HG03095 (cell line): ENCODE results near the gene POLH.

Source experiments
- ATAC-seq: cut with Tn5 transposase; IDR thresholded peaks from one replicate; pipeline ENCODE4 v1.9.1; 2021; ENCODE audit warnings: moderate library complexity; ENCODE audit not compliant: unreplicated experiment

POLH gene

DNA sequence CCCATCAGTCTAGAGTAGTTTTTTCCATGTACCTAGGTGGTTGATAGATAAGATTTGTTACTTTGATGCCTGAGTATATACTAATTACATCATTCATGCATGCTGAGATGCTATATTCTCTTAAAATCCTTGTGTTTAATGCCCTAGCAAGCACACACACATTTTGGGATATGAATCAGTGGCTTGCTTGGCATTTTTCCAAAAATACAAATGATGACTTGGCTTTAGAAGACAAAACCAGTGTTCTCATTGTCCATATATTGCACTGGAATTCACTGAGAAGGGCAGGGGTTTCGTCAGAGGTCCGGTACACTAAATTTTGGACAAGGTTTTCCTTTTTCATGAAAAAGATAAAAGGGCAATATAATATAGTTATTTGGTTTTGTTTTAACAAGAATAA lies 28.2 kb downstream of the POLH start:
- no peak for ATAC-seq

DNA sequence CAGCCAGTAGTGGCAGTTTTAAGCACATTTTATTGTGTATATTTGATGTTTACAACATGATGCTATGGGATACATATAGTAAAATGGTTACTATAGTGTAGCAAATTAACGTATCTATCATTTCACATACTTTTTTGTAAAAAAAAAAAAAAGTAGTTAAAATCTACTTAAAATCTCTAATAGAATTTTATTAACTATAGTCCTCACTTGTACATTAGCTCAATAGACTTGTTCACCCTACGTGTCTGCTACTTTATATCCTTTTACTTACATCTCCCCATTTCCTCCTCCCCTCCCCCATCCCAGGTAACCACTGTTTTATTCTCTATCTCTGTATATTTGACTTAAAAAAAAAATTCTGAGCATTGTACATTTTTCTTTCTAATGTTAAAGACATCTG lies 30.0 kb downstream of the POLH start:
- no peak for ATAC-seq

DNA sequence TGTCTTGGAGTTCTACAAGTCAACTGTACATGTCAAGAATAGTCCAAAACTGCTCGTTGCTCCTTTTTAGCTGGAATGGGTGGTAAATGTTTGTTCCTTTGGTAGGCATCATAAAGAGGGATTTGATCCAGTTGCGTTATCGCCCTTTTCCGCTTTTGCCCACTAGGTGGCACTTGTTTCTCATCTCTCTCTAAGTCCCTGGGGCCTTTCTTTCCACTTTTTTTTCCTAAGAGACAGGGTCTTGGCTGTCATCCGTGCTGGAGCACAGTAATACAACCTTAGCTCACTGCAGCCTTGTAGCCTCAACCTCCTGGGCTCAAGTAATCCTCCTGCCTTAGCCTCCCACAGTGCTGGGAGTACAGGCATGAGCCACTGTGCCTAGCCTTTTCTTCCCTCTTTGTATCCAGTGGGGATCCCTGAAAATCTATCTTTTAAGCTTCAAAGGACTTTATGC lies 32.4 kb downstream of the POLH start:
- ATAC-seq, result no peak

DNA sequence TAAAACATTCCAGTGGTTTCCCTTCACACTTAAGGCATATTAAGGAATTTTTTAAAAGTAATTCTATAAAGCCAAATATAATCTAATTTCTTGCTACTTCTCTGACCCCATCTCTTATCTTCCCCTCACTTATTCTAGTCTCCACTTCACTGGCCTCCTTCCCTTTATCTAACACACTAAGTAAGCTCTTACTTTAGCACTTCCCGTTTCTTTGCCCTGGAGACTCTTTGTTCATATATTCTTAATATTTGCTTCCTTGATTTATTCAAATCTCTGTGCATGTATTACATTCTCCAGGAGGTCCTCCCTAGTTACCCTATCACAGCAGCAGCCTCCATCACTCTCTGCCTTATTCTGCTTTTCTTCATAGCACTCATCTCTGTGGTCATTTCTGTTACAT lies 32.8 kb downstream of the POLH start:
- no peak for ATAC-seq

DNA sequence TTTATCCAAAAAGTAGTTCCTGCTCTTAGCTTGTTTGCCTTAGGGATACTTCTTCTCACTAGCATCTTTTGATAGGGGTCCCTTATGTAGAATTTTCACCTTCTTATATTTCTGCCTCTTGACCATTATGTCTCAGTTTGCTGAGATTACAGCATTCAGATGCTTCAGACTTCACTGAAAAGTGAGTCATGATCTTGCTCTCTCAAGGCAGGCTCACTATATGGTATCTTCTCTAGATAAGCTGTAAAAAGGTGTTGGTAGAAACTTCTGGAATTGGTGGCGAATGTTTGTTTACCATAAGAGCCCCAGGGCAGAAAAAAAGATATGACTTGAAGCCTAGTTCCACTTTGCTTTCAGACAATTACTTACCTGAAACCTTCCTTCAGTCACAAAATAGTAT lies 33.4 kb downstream of the POLH start:
- no peak for ATAC-seq

DNA sequence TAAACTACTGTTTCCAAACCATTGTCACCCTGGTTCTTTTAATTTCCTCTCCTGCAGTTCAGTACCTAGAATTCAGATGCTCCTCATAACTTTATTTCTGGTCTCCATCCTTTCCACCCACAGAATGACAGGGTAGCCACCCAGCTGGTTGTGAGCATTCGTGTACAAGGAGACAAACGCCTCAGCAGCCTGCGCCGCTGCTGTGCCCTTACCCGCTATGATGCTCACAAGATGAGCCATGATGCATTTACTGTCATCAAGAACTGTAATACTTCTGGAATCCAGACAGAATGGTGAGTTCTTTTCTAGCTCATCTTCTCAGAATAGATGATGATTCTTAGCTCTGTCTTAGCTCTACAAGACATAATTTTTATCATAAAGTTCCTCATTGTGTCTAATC lies 34.4 kb downstream of the POLH start:
- no peak for ATAC-seq

DNA sequence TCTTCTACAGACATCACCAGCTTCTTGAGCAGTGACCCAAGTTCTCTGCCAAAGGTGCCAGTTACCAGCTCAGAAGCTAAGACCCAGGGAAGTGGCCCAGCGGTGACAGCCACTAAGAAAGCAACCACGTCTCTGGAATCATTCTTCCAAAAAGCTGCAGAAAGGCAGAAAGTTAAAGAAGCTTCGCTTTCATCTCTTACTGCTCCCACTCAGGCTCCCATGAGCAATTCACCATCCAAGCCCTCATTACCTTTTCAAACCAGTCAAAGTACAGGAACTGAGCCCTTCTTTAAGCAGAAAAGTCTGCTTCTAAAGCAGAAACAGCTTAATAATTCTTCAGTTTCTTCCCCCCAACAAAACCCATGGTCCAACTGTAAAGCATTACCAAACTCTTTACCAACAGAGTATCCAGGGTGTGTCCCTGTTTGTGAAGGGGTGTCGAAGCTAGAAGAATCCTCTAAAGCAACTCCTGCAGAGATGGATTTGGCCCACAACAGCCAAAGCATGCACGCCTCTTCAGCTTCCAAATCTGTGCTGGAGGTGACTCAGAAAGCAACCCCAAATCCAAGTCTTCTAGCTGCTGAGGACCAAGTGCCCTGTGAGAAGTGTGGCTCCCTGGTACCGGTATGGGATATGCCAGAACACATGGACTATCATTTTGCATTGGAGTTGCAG lies 37.9 kb downstream of the POLH start:
- no peak for ATAC-seq

DNA sequence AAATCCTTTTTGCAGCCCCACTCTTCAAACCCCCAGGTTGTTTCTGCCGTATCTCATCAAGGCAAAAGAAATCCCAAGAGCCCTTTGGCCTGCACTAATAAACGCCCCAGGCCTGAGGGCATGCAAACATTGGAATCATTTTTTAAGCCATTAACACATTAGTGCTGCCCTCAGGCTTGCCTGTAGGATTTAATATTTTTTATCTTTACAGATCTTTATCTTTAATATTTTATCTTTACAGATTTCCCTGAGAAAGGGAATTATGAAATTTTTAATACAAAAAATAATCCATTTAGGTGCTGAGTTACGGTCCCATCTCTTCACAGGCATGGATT lies 38.4 kb downstream of the POLH start:
- no peak for ATAC-seq

DNA sequence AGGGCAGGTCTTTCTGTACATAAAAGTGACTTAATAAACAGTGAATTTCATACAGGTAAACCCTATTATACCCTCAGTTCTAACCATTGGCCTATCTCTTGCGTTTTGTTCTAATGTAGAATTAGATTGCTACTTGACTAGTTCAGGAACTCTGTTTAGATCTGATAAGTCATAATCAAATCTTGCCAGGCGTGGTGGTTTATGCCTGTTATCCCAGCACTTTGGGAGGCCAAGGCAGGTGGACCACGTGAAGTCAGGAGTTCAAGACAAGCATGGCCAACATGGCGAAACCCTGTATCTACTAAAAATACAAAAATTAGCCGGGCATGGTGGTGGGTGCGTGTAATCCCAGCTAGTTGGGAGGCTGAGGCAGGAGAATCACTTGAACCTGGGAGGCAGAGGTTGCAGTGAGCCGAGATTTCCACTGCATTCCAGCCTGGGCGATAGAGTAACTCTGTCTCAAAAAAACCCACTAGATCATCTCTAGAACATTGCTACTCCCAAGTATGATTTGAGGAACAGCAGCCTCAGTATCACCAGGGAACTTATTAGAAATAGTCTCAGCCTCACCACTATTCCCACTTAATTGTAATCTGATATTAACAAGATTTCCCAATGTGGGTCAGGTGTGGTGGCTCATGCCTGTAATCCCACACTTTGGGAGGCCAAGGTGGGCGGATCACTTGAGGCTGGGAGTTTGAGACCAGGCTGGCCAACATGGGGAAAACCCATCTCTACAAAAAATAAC lies 40.9 kb downstream of the POLH start:
- no peak for ATAC-seq

DNA sequence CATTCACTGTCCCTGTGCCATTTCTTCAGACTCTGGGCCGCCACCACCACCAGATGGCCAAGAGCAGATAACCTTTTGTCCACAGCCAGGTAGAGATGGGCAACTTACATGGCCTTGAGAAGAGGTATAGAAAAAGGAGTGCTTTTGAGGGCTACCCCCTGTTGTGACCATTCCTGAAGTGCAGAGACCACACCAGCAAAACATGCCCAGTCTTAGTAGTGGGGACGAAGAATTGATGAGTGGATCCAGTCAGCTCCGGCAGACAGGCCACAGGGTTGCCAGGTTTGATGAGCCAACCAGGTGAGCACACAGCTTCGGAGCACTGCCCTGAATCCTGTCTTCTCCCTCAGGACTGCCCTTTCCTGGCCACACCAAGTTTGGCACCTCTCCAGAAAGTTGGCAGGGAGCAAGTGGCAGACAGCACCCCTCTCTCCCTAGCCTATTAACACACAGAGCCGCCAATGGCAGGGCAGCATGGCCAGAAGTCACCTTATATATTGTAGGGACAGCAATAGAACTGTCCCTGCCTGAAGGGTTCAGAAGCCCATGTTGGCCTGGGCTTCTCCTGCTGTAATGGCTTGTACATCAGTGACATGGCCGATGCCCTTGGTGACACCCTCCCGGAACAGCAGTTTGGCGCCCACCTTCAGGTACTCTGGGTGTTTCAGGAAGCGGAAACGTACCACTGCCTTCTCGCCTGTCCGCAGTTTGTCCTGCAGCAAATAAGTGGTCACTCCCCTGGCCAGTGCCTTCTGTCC lies 45.3 kb downstream of the POLH start:
- no peak for ATAC-seq

DNA sequence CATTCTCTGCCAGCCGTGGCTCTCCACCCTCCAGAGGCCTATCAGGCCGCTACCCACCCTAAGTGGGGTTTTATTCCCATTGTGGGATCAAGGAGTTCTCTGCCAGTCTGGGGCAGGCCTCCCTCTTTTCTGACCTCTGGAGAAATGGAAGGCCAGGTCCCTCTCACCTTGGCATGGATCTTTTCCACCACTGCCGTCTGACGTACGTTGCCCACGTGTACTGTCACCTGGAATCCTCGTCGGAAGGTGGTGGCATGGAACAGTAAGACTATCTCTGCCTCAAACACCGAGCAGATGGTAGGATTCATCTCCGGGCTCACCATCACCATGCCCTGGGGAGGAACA lies 45.8 kb downstream of the POLH start:
- no peak for ATAC-seq

DNA sequence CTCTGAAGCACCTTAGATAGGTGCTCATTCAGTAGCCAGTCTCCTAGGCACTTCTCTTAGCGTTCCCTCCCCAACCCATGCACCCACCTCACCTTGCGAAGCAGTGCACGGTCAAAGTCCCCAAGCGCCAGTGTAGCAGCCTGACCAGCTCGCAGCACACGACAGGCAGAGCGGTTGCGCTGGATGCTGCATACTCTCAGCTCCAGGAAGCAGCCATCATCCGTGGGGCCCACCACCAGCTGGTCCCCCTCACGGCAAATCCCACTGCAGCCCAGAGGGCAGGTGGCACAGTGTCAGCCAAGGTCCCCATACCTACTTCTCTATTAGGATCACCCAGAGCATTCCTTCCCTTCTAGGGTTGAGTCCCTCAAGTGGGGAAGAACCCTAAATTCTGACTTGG lies 46.6 kb downstream of the POLH start:
- no peak for ATAC-seq

DNA sequence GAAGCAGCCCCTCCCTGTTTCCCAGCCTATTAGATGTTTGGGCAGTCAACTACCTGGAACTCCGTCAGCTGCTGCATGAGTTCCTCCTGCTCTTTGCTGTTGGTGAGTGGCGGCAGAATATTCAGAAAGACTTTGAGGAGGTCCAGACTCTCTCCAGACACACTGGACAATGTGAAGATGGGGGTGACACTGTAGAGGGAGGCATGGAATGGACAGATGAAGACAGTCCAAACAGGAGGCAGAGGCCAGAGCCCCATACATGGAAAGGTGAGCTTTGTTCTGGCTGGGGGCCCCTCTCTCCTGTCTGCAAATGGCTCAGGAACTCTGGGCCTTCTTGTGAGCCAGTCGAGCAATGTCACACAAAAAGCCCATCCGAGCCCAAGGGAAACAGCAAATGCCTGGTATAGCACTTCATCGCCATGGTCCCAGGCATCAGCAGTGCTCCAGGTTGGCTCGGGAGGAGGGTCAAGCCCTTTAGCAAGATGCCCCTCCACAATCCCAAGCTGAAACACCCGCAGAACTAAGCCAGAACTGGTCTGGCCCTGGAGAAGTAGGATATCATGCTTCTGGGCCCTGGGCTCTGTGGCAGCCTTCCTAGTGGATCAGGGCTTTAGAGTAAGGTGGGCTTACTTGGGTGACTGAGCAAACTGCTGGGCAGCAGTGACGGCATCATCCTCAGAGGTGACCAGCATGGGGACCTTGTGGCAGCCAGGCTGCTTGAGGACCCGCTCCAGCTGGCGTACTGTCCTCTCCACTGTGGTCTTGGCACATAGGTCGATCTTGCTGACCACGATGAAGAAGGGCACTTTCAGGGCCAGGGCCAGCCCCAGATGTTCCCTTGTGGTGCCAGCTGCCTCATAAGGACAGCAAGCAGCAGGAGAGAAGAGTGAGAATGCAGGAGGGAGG lies 48.1 kb downstream of the POLH start:
- ATAC-seq, result no peak

DNA sequence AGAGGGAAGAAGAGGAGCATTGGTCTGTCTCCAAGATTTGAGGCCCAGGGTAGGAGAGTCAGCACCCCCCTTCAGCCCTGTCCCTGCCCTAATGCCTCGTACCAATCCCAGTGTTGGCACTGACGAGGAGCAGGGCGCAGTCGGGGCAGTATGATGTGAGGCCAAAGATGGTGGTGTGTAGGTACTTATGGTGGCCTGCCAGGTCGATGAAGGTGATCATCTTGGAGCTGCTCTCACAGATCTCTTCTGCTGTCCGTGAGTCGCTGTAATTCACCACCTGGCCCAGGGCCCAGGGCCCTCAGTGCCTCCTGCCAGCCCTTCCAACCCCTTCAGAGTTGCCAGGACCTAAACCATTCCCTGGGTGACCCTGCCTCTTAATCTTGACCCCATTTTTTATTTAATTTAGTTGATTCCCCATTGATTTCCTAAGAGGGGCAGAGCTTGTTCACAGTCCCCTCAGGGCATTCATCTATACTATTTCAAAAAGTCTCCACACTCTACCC lies 48.9 kb downstream of the POLH start:
- ATAC-seq, result no peak

DNA sequence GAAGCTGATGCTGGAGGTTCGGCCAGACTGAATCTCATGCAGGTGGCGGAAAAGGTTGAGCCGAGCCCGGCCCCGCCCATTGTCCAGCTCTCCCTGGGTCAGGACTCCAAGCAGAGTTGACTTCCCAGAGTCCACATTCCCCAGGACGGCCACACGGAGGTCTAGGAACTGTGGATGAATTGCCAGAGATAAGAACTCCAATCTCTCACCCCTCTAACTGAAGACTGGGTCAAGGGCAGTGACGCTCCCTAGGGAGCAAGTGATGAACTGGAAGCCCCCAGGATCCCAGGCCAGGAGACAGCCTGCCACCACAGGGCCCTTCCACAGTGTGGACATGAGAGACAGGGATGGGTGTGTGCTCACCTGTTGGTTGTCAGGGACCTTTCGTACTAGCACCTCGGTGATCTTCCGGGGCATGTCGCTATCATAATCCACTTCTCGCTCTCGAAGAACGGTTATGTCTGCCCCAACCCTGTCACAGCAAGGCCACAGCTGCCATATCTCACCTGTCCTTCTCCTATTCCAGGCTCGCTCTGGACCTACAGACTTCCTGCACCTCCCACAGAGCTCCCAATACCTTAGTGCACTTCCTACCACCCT lies 49.5 kb downstream of the POLH start:
- ATAC-seq, result no peak

DNA sequence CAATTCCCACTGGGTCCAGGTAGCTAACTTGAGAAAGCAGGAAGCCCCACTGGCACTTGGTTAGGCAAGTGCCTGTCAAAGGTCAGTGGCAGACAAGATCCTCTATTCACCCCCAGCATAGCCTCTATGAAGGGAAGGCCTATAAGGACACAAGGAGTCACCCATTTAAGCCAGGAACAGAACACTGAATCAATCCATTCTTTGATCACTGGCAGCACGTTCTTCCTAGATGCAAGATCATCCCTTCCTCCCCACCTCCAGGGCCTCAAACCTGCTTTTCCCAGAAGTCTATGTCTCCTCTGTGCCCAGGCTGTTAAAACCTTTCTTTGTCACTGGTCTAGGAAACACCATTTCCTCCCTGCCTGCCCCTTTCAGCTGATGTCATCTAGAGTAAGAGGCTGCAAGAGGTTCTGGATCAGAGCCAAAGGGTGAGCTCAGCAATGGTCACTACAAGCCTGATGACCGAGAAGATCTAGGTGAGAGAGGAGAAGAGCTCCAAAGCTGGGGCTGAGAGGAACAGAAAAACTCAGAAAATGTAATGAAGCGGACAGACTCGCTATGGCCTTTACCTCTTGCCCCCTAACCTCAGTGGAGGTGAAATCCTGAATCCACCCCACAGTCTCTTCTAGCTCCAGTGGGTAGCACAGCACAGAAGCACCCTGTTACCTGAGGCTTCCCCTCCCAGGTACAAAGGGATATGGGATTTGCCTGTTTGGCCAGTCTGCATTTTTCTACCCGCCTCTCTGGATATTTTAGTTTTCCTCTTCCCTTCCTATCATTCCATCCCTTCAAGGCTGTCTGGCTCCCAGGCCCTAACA lies 51.2 kb downstream of the POLH start:
- ATAC-seq, result no peak

DNA sequence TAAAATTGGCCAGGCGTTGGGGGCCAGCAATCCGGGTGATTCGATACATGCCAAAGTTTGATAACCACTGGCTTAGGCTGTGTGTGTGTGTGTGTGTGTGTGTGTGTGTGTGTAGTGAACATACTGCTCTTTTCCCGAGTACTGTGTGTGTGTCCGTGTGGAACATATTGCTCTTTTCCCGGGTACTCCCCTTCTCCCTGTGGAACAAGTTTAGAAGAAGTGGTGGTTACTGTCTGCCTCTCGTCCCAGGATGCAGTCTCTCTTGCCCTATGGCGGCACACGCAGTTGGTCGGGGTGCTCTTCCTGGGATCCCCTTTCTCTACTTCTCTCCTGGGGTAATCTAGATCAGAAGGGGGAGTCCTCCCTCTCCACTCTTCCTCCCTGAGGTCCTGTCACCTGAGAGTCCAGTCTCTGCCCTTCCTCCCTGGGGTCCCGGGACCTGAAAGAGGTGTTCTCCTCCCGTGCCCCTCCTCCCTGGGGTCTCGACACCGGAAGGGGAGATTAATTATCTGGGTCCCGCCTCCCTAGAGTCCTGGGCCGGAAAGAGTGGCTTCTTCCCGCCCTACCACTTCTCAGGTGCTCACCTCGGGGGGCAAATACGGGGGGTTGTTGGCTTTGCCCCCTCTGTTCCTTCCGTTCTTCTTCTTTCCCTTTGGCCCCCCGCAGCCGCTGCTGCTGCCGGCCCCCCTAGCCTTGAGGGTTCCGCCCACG lies 52.6 kb downstream of the POLH start:
- no peak for ATAC-seq

DNA sequence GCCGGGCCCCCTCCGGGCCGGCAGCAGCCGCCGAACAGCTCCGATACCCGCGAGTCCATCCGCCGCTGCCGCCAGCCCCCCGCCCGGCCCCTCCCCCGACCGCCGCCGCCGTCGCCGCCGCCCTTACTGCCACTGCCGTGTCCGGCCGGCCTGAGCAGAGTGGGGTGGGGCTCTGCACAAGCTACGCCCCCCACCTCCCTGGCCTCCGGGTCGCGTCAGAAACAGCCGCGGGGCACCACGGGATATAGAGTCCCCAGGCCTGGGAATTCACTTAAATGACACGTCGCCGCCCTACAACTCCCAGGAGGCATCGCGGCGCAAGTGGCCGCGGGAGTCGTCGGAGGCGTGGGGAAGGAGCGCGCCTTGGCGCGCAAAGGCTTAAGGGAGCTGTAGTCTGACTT lies 53.1 kb downstream of the POLH start, which contains the start of gene GTPBP2:
TSS of gene GTPBP2 (minus strand) at position 161 of the 401 bp plus-strand sequence. CDS start at position 59, 102 bp downstream.
- ATAC-seq, result peak; percentile 76
